Activated naive CD4-positive, alpha-beta T cell treated with anti-CD3 and anti-CD28 coated beads, Interleukin-2, amount 10 ng/mL, durations not matched to agents 7 days and 5 days (primary cell): ENCODE measurements around the gene KIAA1549.
A peak's percentile ranks its signal among the peaks of the same experiment; 100 is the strongest.

ENCODE experiments used
- CTCF ChIA-PET: fragments of 350-600 bp; sonication (Branson Sonifier 250); formaldehyde crosslinking; loops from one replicate; lab custom pipeline; 2021; ENCODE audit warnings: antibody characterized with exemption; lab: Charles Lee
- DNase-seq: peaks from one replicate; pipeline ENCODE4 v3.0.0-alpha.2; 2020
- H3K27ac Mint-ChIP-seq: one replicate; pipeline ENCODE4 v1.8.0; 2021; ENCODE audit warnings: mild to moderate bottlenecking, moderate library complexity, mixed read lengths
- H3K27me3 Mint-ChIP-seq: one replicate; pipeline ENCODE4 v1.8.0; 2021; ENCODE audit warnings: mild to moderate bottlenecking, mixed read lengths
- H3K36me3 Mint-ChIP-seq: one replicate; pipeline ENCODE4 v1.8.0; 2021; ENCODE audit warnings: mixed read lengths
- H3K4me1 Mint-ChIP-seq: one replicate; pipeline ENCODE4 v1.8.0; 2021; ENCODE audit warnings: mixed read lengths
- H3K4me3 Mint-ChIP-seq: one replicate; pipeline ENCODE4 v1.8.0; 2021; ENCODE audit warnings: mild to moderate bottlenecking, moderate library complexity, mixed read lengths
- H3K9me3 Mint-ChIP-seq: one replicate; pipeline ENCODE4 v1.8.0; 2021; ENCODE audit warnings: mixed read lengths

KIAA1549 gene

GRCh38 chr7:138871065-138871813, 110.0 kb downstream of the KIAA1549 start:
- no peak overlapping the region for H3K27ac Mint-ChIP-seq
- DNase-seq = no peak
- H3K36me3 Mint-ChIP-seq = no peaks in the 10 kb centered on the region
- CTCF ChIA-PET = no interaction called here
- H3K9me3 Mint-ChIP-seq = no peaks in the 10 kb centered on the region
- H3K4me1 Mint-ChIP-seq = peaks cover 15% of the 10 kb centered on the region
- H3K27me3 Mint-ChIP-seq = peaks cover 7% of the 10 kb centered on the region
- no peak overlapping the region for H3K4me3 Mint-ChIP-seq

GRCh38 chr7:138869353-138869752, 111.8 kb downstream of the KIAA1549 start:
- Mint-ChIP-seq H3K27me3 (peaks cover 7% of the 10 kb centered on the region), H3K36me3 (no peaks in the 10 kb centered on the region), H3K27ac (no peak overlapping the region), H3K4me3 (no peak overlapping the region), H3K9me3 (no peaks in the 10 kb centered on the region), H3K4me1 (peaks cover 21% of the 10 kb centered on the region)
- DNase-seq = no peak
- CTCF ChIA-PET = interaction anchor here (1.2 kb wide), 1 partner anchor 17 kb away, joined by 3 read pairs; no protein-coding TSS in a partner anchor

DNA sequence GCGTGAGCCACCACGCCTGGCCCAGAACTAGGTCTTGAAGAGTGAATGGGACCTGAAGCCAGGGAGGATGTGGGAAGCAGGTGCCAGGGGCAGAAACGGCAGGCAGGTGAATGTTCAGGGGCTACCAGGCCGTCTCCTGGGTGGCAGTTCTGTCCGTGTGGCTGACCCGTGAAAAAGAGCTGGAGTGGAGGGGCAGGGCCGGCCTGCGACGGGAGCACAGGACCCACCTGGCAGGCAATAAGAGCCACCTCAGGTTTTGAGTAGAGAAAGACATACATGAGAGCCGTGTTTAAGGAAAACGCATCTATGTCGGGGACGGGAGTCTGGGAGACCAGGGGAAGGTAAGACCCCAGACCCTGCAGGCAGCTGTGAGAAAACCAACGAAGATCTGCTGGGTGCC, 112.5 kb downstream of the KIAA1549 start:
- Mint-ChIP-seq H3K4me1 (peaks cover 22% of the 10 kb centered on the region), H3K27me3 (peaks cover 7% of the 10 kb centered on the region), H3K9me3 (no peaks in the 10 kb centered on the region), H3K27ac (peak overlapping the region; percentile 28), H3K4me3 (no peak overlapping the region), H3K36me3 (no peaks in the 10 kb centered on the region)
- CTCF ChIA-PET = interaction anchor here (1.2 kb wide), 1 partner anchor 17 kb away, joined by 3 read pairs; no protein-coding TSS in a partner anchor
- no peak for DNase-seq

- Mint-ChIP-seq H3K27me3 (peaks cover 7% of the 10 kb centered on the region), H3K36me3 (no peaks in the 10 kb centered on the region), H3K9me3 (no peaks in the 10 kb centered on the region), H3K4me1 (peaks cover 22% of the 10 kb centered on the region), H3K4me3 (no peak overlapping the region), H3K27ac (no peak overlapping the region)
- DNase-seq = no peak
- CTCF ChIA-PET = interaction anchor here (1.0 kb wide), 1 partner anchor 129 kb away, joined by 3 read pairs; no protein-coding TSS in a partner anchor
Measured at GRCh38 chr7:138867744-138868143, 113.4 kb downstream of the KIAA1549 start.

DNA sequence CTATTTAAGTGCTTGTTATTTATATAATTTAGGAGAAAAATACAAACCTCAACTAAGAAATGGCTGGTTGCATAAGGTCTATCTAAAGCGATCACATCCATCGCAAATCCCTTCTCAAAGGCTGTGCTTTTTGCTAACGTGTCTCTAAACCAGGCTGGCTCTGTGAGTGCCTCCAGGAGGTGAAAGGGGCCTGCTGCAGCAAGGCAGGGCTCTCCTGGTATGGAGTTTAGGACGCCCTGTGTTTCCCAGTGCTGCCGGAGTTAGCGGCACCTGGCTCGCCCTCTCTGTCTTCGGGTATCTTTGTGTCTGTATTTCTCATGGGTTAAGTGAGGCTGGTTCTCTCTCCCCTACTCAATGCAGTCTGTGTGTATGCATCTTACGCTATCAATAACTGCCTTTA, 114.8 kb downstream of the KIAA1549 start:
- H3K4me3 Mint-ChIP-seq = no peak overlapping the region
- H3K27ac Mint-ChIP-seq = no peak overlapping the region
- peaks cover 7% of the 10 kb centered on the region for H3K27me3 Mint-ChIP-seq
- peaks cover 22% of the 10 kb centered on the region for H3K4me1 Mint-ChIP-seq
- H3K9me3 Mint-ChIP-seq = no peaks in the 10 kb centered on the region
- DNase-seq = no peak
- CTCF ChIA-PET = interaction anchor here (1.4 to 1.7 kb wide), 3 partner anchors 110 to 705 kb away, joined by 3 to 8 read pairs (median 5); no protein-coding TSS in a partner anchor
- no peaks in the 10 kb centered on the region for H3K36me3 Mint-ChIP-seq

- H3K36me3 Mint-ChIP-seq = no peaks in the 10 kb centered on the region
- H3K4me1 Mint-ChIP-seq = peaks cover 22% of the 10 kb centered on the region
- CTCF ChIA-PET = interaction anchor here (0.7 to 1.7 kb wide), 5 partner anchors 9 to 704 kb away, joined by 3 to 8 read pairs (median 5); no protein-coding TSS in a partner anchor
- no peak overlapping the region for H3K4me3 Mint-ChIP-seq
- DNase-seq = peak; percentile 75
- peaks cover 4% of the 10 kb centered on the region for H3K27me3 Mint-ChIP-seq
- peak overlapping the region; percentile 26 for H3K27ac Mint-ChIP-seq
- no peaks in the 10 kb centered on the region for H3K9me3 Mint-ChIP-seq
Measured at GRCh38 chr7:138865843-138866242, 115.3 kb downstream of the KIAA1549 start.

GRCh38 chr7:138864667-138865066, 116.5 kb downstream of the KIAA1549 start:
- Mint-ChIP-seq H3K4me3 (no peak overlapping the region), H3K27ac (no peak overlapping the region), H3K27me3 (peaks cover 4% of the 10 kb centered on the region), H3K9me3 (no peaks in the 10 kb centered on the region), H3K36me3 (no peaks in the 10 kb centered on the region), H3K4me1 (peaks cover 22% of the 10 kb centered on the region)
- CTCF ChIA-PET = interaction anchor here (0.7 to 1.7 kb wide), 6 partner anchors 10 to 703 kb away, joined by 3 to 8 read pairs (median 4); no protein-coding TSS in a partner anchor
- DNase-seq = no peak

- CTCF ChIA-PET = interaction anchor here (1.1 kb wide), 1 partner anchor 125 kb away, joined by 3 read pairs; no protein-coding TSS in a partner anchor
Measured at GRCh38 chr7:138863931-138864330, 117.3 kb downstream of the KIAA1549 start.

DNA sequence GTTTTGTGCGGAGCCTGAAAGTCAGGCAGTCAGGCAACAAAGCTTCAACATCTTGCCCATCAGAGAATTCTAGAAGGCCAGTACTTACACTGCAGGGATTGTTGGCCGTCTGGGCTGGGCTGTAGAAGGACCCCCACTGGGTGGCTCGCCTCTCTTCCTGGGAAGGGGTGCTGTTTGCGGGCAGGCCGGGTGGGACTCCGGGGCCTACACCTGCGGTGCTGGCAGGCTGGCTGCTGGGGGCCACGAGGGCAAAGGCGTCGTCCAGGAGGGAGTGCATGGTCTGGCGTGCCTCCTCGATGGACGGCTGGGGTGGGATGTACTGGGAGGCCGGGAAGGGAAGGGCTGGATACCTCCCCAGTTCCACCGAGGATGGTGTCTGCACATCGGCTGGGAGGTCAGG, 120.1 kb downstream of the KIAA1549 start:
- Mint-ChIP-seq H3K9me3 (peaks cover 15% of the 10 kb centered on the region), H3K36me3 (peaks cover 1% of the 10 kb centered on the region), H3K4me1 (peaks cover 18% of the 10 kb centered on the region), H3K4me3 (no peak overlapping the region), H3K27ac (no peak overlapping the region), H3K27me3 (no peaks in the 10 kb centered on the region)
- CTCF ChIA-PET = no interaction called here
- DNase-seq = no peak

More at GRCh38 chr7:138863931-138864330, 117.3 kb downstream of the KIAA1549 start:
- H3K4me1 Mint-ChIP-seq = peaks cover 22% of the 10 kb centered on the region
- DNase-seq = no peak
- H3K27ac Mint-ChIP-seq = no peak overlapping the region
- no peaks in the 10 kb centered on the region for H3K9me3 Mint-ChIP-seq
- H3K36me3 Mint-ChIP-seq = no peaks in the 10 kb centered on the region
- peaks cover 3% of the 10 kb centered on the region for H3K27me3 Mint-ChIP-seq
- no peak overlapping the region for H3K4me3 Mint-ChIP-seq

GRCh38 chr7:138857728-138858127, 123.5 kb downstream of the KIAA1549 start:
- CTCF ChIA-PET = no interaction called here
- Mint-ChIP-seq H3K9me3 (peaks cover 15% of the 10 kb centered on the region), H3K36me3 (peaks cover 1% of the 10 kb centered on the region), H3K27me3 (no peaks in the 10 kb centered on the region), H3K27ac (no peak overlapping the region), H3K4me1 (no peaks in the 10 kb centered on the region), H3K4me3 (no peak overlapping the region)
- DNase-seq = no peak

- H3K27ac Mint-ChIP-seq = no peak overlapping the region
- no peaks in the 10 kb centered on the region for H3K4me1 Mint-ChIP-seq
- DNase-seq = no peak
- CTCF ChIA-PET = no interaction called here
- H3K36me3 Mint-ChIP-seq = peaks cover 1% of the 10 kb centered on the region
- H3K4me3 Mint-ChIP-seq = no peak overlapping the region
- H3K9me3 Mint-ChIP-seq = peaks cover 15% of the 10 kb centered on the region
- H3K27me3 Mint-ChIP-seq = no peaks in the 10 kb centered on the region
Measured at GRCh38 chr7:138854115-138854645, 127.0 kb downstream of the KIAA1549 start.

GRCh38 chr7:138853448-138853847, 127.7 kb downstream of the KIAA1549 start:
- CTCF ChIA-PET = no interaction called here
- Mint-ChIP-seq H3K9me3 (peaks cover 13% of the 10 kb centered on the region), H3K36me3 (peaks cover 1% of the 10 kb centered on the region), H3K27me3 (no peaks in the 10 kb centered on the region), H3K4me3 (no peak overlapping the region), H3K27ac (no peak overlapping the region), H3K4me1 (no peaks in the 10 kb centered on the region)
- DNase-seq = no peak

GRCh38 chr7:138852469-138852868, 128.7 kb downstream of the KIAA1549 start:
- Mint-ChIP-seq H3K36me3 (no peaks in the 10 kb centered on the region), H3K27ac (no peak overlapping the region), H3K27me3 (no peaks in the 10 kb centered on the region), H3K4me3 (no peak overlapping the region), H3K4me1 (no peaks in the 10 kb centered on the region), H3K9me3 (peaks cover 6% of the 10 kb centered on the region)
- CTCF ChIA-PET = no interaction called here
- no peak for DNase-seq

DNA sequence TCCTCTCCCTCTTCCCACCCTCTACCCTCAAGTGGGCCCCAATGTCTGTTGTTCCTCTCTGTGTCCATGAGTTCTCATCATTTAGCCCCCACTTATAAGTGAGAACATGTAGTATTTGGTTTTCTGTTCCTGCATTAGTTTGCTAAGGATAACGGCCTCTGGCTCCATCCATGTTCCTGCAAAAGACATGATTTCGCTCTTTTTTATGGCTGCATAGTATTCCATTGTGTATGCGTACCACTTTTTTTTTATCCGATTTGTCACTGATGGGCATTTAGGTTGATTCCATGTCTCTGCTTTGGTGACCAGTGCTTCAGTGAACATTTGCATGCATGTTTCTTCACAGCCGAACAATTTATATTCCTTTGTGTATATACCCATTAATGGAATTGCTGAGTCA, 131.5 kb downstream of the KIAA1549 start:
- CTCF ChIA-PET = no interaction called here
- Mint-ChIP-seq H3K9me3 (no peaks in the 10 kb centered on the region), H3K27ac (no peak overlapping the region), H3K36me3 (no peaks in the 10 kb centered on the region), H3K4me1 (no peaks in the 10 kb centered on the region), H3K27me3 (peaks cover under 1% of the 10 kb centered on the region), H3K4me3 (no peak overlapping the region)
- no peak for DNase-seq
